HEK293T (cell line): ENCODE measurements around the gene TNFAIP2.

ENCODE experiments used
- CTCF ChIA-PET: fragments of 350-600 bp; formaldehyde crosslinking; extraction: SDS; loops from one replicate; lab custom pipeline; 2021; ENCODE audit warnings: antibody characterized with exemption, inconsistent platforms; lab: Yijun Ruan, JAX
- POLR2A ChIA-PET: fragments of 350-600 bp; formaldehyde crosslinking; extraction: SDS; loops from one replicate; lab custom pipeline; 2020; ENCODE audit warnings: antibody characterized with exemption, inconsistent platforms; lab: Yijun Ruan, JAX
- DNase-seq: peaks from one replicate; pipeline ENCODE4 v3.0.0; 2012; ENCODE audit warnings: mixed read lengths; ENCODE audit errors: extremely low spot score
- ARNT ChIP-seq: fragments of 450-650 bp; IDR thresholded peaks from 2 replicates; pipeline ENCODE4 v1.6.1; 2017; ENCODE audit warnings: mild to moderate bottlenecking
- BHLHE40 ChIP-seq: fragments of 450-650 bp; IDR thresholded peaks from 2 replicates; pipeline ENCODE4 v1.6.1; 2016; ENCODE audit warnings: mild to moderate bottlenecking, moderate library complexity, borderline replicate concordance
- CTBP1 ChIP-seq: fragments of 450-650 bp; IDR thresholded peaks from 2 replicates; pipeline ENCODE4 v1.6.1; 2016; ENCODE audit warnings: borderline replicate concordance
- ELF4 ChIP-seq: fragments of 450-650 bp; IDR thresholded peaks from 2 replicates; pipeline ENCODE4 v1.6.1; 2017; ENCODE audit warnings: antibody characterized with exemption
- FOXA1 ChIP-seq: fragments of 450-650 bp; IDR thresholded peaks from 2 replicates; pipeline ENCODE4 v1.6.1; 2016; ENCODE audit warnings: mild to moderate bottlenecking
- FOXK2 ChIP-seq: fragments of 450-650 bp; IDR thresholded peaks from 2 replicates; pipeline ENCODE4 v1.6.1; 2016; ENCODE audit warnings: mild to moderate bottlenecking
- FOXM1 ChIP-seq: fragments of 450-650 bp; IDR thresholded peaks from 2 replicates; pipeline ENCODE4 v1.6.1; 2017; ENCODE audit warnings: mild to moderate bottlenecking, borderline replicate concordance
- HDGF ChIP-seq: fragments of 450-650 bp; IDR thresholded peaks from 2 replicates; pipeline ENCODE4 v1.6.1; 2017; ENCODE audit warnings: antibody characterized with exemption, borderline replicate concordance
- L3MBTL2 ChIP-seq: fragments of 450-650 bp; conservative IDR thresholded peaks from 2 replicates; pipeline ENCODE4 v1.6.1; 2016; ENCODE audit warnings: mild to moderate bottlenecking
- LEF1 ChIP-seq: fragments of 450-650 bp; IDR thresholded peaks from 2 replicates; pipeline ENCODE4 v1.6.1; 2017; ENCODE audit warnings: mild to moderate bottlenecking, borderline replicate concordance
- NFRKB ChIP-seq: fragments of 450-650 bp; IDR thresholded peaks from 2 replicates; pipeline ENCODE4 v1.6.1; 2016; ENCODE audit warnings: mild to moderate bottlenecking, moderate library complexity
- SP1 ChIP-seq: fragments of 450-650 bp; IDR thresholded peaks from 2 replicates; pipeline ENCODE4 v1.6.1; 2017
- SUZ12 ChIP-seq: fragments of 450-650 bp; IDR thresholded peaks from 2 replicates; pipeline ENCODE4 v1.6.1; 2016; ENCODE audit warnings: mild to moderate bottlenecking
- TARDBP ChIP-seq: fragments of 450-650 bp; IDR thresholded peaks from 2 replicates; pipeline ENCODE4 v1.6.1; 2016
- ZNF384 ChIP-seq: fragments of 450-650 bp; IDR thresholded peaks from 2 replicates; pipeline ENCODE4 v1.6.1; 2016
- TF ChIP-seq, protein P1 (sequence below): fragments of 450-650 bp; IDR thresholded peaks from 2 replicates; pipeline ENCODE4 v1.6.1; 2016

The TNFAIP2 gene

GRCh38 chr14:103110681-103111231 is 12.5 kb upstream of the TNFAIP2 start:
- TF ChIP-seq FOXA1 (no peak), ELF4 (no peak), ZNF384 (no peak), HDGF (no peak), BHLHE40 (no peak), LEF1 (no peak), CTBP1 (no peak), SP1 (no peak), ARNT (no peak), NFRKB (no peak), L3MBTL2 (no peak), FOXM1 (no peak), FOXK2 (no peak), SUZ12 (no peak), TARDBP (no peak)
- TF ChIP-seq, protein P1, sequence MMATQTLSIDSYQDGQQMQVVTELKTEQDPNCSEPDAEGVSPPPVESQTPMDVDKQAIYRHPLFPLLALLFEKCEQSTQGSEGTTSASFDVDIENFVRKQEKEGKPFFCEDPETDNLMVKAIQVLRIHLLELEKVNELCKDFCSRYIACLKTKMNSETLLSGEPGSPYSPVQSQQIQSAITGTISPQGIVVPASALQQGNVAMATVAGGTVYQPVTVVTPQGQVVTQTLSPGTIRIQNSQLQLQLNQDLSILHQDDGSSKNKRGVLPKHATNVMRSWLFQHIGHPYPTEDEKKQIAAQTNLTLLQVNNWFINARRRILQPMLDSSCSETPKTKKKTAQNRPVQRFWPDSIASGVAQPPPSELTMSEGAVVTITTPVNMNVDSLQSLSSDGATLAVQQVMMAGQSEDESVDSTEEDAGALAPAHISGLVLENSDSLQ, result no peak
- ChIA-PET POLR2A (no interaction called here), CTCF (interaction anchor here (1.3 kb wide), 1 partner anchor 181 kb away, joined by 3 read pairs; no protein-coding TSS in a partner anchor)
- DNase-seq, result no peak

- ChIA-PET POLR2A (no interaction called here), CTCF (interaction anchor here (1.3 kb wide), 1 partner anchor 180 kb away, joined by 3 read pairs; no protein-coding TSS in a partner anchor)
- no peak for TF ChIP-seq LEF1
- no peak for TF ChIP-seq L3MBTL2
- no peak for TF ChIP-seq ZNF384
- TF ChIP-seq, protein P1, result no peak
- no peak for TF ChIP-seq FOXA1
- TF ChIP-seq ELF4, result no peak
- TF ChIP-seq HDGF, result no peak
- TF ChIP-seq TARDBP, result no peak
- TF ChIP-seq SUZ12, result no peak
- no peak for TF ChIP-seq CTBP1
- TF ChIP-seq BHLHE40, result no peak
- no peak for TF ChIP-seq FOXK2
- no peak for TF ChIP-seq NFRKB
- DNase-seq, result no peak
These were observed 11.9 kb upstream of the TNFAIP2 start for GRCh38 chr14:103111232-103111868.

DNA sequence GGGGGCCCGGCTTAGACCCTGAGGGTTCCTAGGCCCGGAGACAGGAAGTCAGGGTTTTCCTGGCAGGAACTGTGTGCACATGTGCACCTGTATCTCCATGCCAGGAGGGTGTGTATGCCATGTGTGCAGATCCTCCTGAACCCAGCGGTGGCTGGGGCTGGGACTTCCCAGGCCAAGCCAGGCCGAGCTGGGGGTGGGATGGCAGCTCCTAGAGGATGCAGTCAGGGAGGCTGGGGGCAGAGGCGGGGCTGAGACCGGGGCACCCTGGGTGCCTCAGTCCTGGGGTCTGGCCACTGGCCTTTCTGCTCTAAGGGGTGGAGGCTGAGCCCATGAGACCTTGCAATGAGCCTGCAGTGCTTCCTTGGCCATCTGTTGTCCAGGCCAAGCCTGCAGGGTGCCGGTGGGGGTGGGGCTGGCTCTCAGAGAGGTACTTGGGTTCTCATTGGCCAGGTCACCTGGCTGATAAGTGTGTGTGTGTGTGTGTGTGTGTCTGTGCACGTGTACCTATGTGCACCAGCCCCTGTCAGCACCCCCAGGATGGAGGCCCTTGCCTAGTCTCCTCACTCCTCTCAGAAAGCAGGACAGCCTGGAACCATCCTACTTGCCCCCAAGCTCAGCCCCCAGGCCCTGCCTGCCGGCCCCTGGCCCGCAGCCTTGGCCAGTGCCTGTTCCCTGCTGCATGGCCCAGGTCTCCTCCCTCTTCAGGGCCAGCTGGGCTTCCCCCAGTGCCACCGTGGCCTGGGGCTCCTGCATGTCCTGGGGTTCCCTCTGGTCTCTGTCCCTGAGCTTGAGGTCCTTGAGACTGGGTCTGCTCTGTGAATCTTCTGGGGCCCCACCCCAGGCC is 10.6 kb upstream of the TNFAIP2 start:
- no peak for DNase-seq
- ChIA-PET CTCF (interaction anchor here (0.9 kb wide), 1 partner anchor 8 kb away, joined by 4 read pairs; no protein-coding TSS in a partner anchor), POLR2A (no interaction called here)
- TF ChIP-seq ZNF384 (no peak), L3MBTL2 (no peak), SUZ12 (no peak), FOXK2 (no peak), LEF1 (no peak), ARNT (no peak), BHLHE40 (no peak), FOXM1 (no peak), SP1 (no peak), ELF4 (no peak), NFRKB (no peak), CTBP1 (no peak), FOXA1 (no peak)
- TF ChIP-seq, protein P1, result no peak

- POLR2A ChIA-PET, result no interaction called here
- no peak for DNase-seq
- CTCF ChIA-PET, result interaction anchor here (0.9 kb wide), 1 partner anchor 9 kb away, joined by 4 read pairs; no protein-coding TSS in a partner anchor
These were observed 10.0 kb upstream of the TNFAIP2 start for GRCh38 chr14:103113303-103113702.

More at GRCh38 chr14:103113303-103113702, 10.0 kb upstream of the TNFAIP2 start:
- no peak for TF ChIP-seq TARDBP
- TF ChIP-seq, protein P1, result no peak
- TF ChIP-seq NFRKB, result no peak
- TF ChIP-seq LEF1, result no peak
- TF ChIP-seq SUZ12, result no peak
- no peak for TF ChIP-seq HDGF
- TF ChIP-seq FOXK2, result no peak
- no peak for TF ChIP-seq SP1
- no peak for TF ChIP-seq BHLHE40
- TF ChIP-seq ZNF384, result no peak
- TF ChIP-seq ARNT, result no peak
